Measurements from ENCODE around the gene KCNIP4.

Gene KCNIP4

DNA sequence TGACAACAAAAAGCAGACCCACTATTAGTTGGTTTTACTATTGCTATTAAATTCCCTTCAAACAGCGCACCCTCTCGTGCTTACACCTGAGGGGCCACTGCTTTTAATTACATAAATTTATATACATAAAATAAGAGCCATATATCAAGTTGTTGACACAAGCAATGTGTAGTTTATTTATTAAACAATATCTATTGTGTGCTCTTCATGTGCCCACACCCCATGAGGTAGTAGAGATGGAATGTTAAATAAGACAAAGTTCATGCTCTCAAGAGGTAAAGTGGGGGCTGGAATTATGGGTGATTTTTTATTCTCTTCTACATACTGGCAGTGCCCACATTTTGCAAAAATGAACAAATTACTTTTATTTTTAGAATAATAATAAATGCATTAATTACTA is 47.3 kb downstream of the KCNIP4 start:
- DNase-seq (ENCODE audit: low spot score) = no peak

DNA sequence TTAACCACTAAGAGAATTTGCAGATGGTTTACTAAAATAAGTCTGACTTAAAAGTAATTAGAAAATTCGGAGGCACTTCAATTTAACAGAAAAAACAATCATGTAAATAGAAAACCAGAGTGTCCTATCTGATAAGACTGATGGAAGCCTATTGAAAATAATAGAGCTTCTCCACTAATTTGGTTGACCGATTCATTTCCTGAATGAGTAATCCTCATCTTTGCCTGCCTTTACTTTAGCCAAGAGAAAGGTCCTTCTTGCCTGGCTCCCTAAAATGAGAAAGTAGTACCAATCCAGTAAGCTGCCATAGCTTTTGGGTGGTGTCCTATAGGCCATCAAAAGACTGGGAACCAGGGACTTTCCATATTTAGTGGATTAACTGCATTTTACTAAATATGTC is 48.4 kb downstream of the KCNIP4 start:
- DNase-seq (ENCODE audit: low spot score) = no peak

DNA sequence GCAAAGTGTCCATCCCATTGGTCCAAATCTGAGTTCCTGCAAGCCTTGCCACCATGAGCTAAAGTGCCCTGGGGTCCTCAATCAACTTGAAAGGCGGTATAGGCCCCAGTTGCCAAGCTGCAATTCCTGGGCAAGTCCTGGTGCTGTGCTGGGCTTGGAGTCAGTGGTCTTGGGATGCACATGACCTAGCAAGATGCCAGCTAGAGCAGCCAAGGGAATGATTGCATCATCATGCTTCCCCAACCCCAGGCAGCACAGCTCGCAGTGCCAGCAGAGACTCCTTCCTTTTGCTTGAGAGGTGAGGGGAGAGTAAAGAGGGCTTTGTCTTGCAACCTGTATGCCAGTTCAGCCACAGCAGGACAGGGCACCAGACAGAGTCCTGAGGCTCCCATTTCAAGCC is 50.5 kb downstream of the KCNIP4 start:
- DNase-seq (ENCODE audit: low spot score) = no peak

DNA sequence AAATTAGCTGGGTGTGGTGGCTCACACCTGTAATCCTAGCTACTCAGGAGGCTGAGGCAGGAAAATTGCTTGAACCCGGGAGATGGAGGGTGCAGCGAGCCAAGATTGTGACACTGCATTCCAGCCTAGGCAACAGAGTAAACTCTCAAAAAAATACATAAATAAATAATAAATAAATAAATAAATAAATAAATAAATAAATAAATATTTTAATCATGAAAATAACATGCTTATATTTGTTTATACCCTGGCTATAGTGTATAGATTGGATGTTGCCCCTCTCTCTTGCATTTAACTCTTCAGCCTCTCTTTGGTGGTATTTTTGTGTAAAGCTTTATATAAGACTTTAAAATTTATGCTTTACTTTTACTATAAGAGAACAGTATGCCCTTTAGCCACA is 51.8 kb downstream of the KCNIP4 start:
- DNase-seq (ENCODE audit: low spot score) = no peak

DNA sequence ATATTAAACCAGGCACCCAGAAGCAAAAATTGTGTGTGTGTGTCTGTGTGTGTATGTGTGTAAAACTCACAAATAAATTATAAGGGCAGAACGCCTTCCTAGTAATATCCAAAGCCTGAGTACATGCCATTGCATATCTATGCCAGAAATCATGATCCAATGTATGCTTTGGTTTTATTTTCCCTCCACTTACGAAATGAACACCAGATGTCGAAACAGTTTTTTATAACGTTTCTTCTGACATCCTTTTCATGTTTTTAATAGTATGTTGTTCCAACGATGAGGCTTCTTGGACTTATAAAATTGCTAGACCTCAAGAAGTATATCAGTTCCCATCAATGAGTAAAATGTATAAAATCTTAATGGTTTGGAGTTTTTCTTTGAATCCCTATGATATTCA is 55.4 kb downstream of the KCNIP4 start:
- no peak for DNase-seq (ENCODE audit: low spot score)

DNA sequence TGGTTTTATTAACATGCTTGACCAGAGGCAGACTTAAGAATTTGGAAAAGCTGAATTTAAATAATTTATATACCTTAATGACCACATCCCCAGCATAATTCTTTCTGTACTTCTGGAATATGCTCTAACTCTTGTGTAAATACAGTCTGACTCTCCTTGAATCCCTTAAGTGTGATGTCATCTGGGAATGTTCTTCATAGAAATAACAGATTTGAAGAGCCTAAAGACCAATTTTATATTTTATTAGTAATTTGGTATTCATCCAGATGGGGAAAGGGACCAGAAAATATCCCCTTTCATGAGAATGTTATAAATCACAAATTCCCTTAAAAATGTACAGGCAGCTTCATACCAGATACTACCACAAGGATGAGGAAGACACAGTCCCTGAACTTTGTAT is 58.3 kb downstream of the KCNIP4 start:
- no peak for DNase-seq (ENCODE audit: low spot score)

DNA sequence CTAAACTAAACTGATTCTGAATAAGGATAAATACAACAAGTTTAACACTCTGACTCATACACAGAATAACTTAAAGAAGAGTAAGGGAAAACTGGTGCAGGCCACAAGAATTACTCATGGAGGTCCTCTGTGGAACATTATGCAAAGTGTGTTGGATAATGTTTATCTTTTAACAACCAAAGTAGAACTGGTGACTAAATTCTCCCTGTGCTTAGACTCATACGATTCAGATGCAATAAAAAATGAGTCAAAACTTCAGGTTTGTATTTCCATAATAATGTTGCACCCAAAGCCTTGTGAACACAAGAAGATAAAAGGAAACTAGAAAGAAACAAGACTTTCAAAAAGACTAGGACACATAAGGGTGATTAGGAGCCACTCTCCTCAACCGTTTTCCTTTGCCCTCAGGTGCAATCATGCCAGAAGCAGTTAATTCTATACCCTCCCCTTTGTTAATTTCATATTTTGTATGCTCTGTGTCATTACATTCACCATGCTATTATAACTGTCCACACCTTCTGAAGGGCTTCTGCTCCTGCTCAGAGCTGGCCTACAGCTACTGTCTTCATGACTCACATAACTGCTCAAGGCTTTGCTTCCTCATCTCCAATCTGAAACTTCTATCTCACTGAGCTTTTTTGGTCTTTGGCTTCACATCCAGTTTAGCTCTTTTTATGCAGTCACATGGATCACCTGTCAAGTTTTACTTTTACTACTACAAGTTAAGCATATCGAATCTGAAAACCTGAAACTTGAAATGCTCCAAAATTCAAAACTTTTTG is 60.2 kb downstream of the KCNIP4 start:
- no peak for DNase-seq (ENCODE audit: low spot score)

DNA sequence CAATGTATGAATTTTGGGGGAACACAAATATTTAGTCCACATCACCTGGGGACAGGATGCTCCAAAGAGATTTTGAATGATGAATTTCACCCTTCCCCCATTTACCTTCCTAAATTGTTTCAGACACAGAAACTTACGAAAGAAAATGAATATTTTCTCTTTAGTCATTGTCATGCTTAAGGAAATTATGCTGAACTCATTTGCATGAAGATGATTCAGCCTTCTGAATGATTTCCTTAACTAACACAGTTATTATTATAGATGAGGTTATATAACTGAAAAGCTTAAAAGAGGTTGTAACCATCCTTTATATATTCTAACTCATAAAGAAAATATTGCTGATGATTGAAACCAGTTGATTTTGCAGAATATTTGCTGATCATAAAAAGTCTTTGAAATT is 61.1 kb downstream of the KCNIP4 start:
- no peak for DNase-seq (ENCODE audit: low spot score)

DNA sequence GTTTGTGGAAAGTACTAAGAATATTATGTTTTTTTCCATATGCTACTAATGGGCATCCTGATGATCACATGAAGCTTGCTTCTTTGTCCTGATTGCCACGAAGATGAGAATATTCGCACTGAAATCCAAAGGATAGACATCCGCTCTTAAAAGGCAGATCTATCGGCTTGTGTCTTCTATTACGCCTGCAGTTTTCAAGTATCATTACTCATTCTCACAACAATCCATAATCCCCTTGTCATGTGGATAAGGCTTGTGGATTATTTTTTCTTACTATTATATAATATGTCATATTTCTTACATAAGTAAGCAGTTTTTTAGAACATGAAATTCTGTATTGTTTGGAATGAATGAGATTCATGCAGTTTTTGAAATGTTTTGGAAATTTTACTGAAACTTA is 62.8 kb downstream of the KCNIP4 start:
- no peak for DNase-seq (ENCODE audit: low spot score)

DNA sequence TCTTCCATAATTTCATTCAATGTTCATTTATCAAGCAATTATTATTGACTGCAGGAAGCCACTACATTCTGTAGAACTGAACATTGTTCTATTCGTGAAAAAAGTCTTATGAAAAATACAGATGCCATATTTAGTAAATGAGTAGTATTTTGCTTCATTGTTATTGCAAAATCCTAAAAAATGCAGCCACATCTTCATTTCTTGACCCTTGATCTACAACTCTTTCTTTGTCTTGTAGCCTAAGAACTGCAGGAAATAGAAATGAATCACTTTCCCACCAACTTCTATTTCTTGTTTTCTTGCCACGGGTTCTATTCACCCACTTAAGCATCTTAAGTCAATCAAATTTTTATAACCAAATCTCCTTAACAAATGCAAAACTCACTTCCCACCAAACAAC is 63.3 kb downstream of the KCNIP4 start:
- DNase-seq (ENCODE audit: low spot score) = no peak

DNA sequence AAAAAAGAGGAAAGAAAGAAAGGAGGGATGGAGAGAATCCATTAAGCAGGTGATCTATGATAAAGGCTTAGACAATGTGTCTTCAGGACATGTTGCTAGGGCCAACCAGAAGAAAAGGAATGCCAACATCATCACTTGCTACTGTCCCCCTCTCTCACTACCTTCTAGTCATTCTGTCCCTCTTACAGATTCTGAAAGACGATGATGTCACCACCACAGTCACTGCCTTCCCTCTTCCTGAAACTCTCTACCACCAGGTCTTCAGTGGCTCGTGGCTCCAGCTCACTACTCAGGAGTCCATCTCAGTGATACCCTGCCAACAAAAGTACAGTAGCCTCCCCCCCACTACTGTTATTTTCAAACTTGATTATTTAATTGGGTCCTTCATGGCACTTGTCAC is 64.0 kb downstream of the KCNIP4 start:
- DNase-seq (ENCODE audit: low spot score) = no peak

DNA sequence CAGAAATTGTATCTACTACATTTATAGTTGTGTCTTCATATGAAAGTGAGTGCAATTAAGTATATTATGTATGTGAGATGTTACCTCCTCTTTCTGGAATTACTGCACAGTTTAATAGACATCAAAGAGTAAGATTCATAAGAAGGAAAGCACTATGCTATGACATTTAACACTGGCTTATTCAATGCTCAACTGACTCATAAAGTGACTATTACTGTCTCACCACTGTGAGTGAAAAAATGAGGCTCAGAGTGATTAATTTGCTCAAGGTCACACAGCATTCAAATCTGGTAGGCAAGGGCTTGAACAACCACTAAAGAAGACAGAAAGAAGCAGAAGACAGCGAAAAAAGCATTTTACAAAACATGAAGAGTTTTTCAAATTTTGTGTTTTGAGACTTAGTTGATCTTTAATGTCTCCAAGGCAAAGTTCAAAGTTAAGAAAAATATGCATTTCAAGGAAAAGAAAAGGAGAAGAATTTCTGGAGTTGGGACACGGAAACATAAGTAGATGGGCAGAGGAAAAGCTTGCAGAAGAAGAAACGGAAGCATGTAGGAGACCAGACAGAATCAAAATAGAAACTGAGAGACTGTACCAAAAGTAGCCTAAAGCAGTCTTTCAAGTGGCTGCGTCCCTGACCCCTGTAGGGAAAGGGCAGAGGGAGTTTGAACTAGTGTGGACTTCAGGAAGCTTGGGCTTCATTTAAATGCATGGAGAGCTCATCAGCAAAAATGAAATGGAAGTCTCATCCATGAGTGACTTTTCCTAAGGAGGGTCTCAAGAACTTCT is 66.3 kb downstream of the KCNIP4 start:
- DNase-seq (ENCODE audit: low spot score) = no peak

DNA sequence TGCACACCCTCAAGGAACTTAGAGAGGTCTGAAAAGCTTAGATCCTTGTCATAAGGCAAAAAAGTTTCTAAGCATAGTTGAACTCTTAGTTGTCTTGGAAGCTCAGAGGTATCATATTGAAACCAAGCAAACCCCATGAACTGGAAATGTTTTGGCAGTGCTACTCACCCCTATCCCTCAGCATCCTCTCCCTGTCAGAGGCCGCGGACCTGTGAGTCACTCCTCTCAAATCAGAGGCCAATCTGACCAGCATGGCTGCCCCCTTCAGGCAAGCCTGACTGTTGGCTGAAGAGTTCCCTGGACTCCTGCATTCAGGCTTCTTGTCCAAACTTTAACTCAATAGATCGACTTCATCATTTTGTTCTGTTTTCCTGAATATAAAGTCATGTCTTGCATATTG is 69.4 kb downstream of the KCNIP4 start:
- no peak for DNase-seq (ENCODE audit: low spot score)

DNA sequence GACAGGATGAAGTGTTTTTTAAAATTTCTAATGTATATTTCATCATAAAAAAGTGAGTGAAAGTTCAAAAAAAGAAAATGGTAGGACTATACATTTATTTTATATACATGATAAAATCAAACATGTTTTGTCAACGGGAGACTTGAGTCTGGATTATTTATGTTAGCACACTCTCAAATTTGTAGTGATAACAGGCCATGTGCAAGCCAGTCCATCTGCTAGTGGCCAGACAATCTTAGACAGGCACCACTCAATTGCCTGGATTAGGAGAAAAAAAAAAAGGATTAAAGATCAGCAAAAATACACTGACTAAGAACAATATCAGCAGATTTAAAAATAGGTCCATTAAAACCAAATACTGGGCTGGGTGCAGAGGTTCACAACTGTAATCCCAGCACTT is 71.9 kb downstream of the KCNIP4 start:
- no peak for DNase-seq (ENCODE audit: low spot score)

DNA sequence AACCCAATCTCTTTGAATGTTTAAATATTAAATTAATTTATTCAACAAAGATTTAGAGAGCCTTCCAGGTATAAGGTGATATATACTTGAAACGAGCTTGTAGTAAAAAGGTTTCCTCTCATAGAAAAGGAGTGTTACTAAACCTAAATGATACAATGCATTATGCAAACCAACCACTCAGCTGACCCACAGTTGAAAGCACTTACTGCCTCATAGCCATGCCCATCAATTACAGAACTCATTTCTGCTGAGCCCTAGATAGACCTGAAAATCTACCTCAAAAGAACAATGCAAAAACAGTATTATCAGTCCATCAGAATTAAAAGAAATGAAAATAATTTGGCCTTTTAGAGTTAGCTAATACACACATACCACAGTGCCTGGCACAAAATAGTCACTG is 75.4 kb downstream of the KCNIP4 start:
- DNase-seq (ENCODE audit: low spot score) = no peak

DNA sequence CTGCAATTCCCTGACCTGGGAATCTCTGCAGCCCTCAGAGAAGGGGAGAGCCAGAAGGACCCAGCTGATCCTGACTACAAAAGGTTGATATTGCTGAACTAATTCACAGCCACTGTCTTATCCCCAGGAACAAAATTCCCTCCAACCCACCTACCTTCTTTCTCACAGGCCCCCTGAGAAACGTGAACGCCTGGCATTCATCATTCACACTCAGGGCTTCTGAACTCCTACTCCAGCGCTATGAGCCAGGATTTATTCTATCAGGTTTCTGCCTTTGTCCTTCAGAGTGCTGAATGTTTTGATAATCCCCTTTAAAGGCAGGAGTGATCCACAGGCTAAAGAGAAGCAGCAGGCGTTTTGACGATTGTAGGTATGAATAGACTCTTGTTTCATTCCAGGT is 76.5 kb downstream of the KCNIP4 start:
- DNase-seq (ENCODE audit: low spot score) = no peak

DNA sequence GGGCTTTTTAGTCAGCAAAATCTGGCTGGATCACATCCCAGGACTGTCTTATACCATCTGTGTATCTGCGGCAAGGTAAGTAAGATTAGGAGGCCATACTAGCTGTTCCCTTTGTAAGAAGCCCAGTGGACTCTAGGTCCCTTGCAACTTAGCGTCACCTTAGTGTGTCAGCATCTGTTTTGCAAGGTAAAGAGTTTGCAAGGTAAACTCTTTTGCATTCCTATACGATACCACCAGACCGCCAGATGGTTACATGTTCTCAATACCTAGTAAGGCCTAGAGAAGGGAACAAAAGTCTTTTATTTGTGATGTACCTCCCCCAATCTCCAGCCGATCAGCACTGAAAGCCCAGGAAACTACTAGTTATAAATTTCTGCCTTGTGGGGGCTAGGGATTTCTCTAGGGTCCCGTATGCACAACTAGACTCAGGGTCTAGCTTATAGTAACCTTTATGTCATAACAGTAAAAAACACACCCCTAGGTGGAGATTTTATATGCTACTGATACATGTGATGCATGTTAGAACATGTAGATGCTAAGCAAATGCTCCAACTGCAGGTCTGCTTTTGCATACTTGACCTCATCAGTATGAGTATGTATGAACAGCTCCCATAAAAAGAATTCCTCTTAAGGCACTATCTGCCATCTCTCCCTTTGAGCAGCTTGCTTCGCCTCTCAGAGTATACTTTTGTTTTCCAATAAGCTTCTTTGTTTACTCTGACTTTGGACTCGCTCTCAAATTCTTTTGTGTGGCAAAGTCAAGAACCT is 78.4 kb downstream of the KCNIP4 start:
- DNase-seq (ENCODE audit: low spot score) = no peak

DNA sequence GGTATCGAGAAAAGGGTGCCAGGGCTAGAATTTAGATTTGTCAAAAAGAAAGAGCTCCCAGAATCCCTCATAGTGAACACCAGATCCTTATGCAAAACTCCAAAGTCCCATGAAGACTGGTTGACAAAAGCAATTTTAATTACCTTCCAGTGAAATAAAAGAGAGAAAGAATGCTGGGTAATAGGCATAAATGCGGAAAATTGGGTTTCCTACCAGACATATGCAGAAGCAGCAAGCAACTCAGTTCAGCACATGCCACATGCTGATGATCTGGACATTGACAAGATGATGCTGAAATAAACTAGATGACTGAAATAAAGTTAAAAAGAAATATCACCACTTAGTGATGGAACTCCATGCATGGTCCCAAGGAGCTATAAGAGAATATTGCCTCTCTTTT is 83.9 kb downstream of the KCNIP4 start:
- DNase-seq (ENCODE audit: low spot score) = no peak

DNA sequence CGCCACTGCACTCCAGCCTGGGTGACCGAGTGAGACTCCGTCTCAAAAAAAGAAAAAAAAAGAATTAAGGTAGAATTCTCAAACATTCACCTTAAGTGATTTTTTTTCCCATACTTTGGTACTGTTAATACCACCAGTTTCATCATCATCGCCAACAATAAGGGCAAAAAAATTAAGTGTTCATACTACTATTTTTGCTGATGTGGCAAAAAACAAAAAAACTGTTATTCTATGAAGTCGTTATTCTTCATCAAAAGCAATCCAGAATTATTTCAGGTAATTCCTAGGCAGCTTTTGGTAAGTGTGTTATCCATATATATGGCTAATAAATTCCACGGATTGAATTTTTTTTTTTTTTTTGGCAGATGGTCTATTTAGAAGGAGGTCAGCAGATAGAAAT is 85.7 kb downstream of the KCNIP4 start:
- DNase-seq (ENCODE audit: low spot score) = no peak

DNA sequence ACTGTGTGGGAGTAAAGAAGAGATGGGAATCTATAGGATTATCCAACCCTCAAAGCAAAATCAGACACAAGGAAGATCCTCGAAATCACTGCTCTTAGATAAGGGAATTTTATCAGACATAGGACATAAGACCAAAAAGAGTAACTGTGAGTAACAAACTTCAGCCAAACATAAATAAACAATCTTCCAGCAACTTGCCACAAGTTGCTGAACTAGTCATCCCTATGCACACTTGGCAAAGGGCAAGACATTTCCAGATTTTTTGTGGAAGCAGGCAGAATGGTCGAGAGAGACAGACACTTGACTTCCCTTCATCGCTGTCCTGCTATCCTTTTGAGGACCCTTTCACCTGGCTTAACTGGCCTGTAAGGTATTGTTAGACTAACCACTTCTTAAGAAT is 89.6 kb downstream of the KCNIP4 start:
- DNase-seq (ENCODE audit: low spot score) = no peak

DNA sequence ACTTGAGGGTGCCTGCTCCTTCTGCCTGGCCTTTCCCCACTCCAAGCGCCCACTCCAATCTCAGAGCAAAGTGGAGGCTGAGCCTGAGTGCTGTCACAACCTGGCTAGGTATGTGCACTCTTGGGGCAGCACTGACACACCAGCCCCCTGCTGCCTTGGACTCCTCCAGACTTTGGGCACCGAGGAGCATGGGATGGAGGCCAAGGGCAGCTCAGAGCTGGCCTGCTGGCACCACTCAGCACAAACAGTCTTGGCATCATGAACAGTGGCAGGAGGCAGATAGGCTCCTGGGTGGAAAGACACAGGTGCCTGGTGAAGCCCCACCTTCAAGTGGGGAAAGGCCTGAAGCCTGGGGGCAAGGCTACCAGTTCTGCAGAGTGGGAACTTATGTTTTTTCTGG is 91.8 kb downstream of the KCNIP4 start:
- no peak for DNase-seq (ENCODE audit: low spot score)

DNA sequence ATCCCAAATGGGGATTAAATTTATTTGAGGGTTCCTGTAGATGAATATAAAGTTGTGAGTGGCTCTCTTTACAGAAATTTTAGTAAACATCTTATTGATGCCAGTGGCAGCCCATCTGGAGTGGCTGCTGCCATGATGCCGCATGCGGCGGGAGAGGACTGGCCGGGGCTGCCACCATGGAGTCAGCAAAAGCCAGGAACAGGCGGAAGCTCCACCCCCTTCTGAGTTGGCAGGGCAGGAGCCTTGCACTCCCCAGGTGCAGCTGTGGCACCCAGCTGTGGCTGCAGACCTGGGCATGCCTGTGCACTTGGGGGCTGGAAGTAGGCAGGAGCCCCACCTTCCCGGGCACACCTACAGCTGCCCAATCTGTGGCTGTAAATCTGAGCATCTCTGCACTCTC is 92.3 kb downstream of the KCNIP4 start:
- no peak for DNase-seq (ENCODE audit: low spot score)

DNA sequence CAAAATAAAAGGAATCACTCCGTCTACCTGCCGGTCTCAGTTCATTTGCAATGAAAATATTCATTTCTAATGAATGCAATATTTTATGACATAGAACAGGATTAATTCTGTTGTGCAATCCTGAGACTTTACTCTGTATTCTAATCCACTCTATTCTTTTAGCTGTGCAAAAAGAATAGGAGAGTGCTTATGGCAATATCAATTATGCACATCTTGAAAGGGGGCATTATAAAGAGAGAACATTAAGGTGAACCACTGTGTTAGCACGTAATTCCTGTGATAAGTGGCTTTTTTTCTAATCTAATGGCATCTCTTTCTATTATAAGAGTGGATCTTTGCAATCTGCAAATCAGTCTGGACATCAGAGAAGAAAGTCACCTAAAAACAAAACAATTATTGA is 99.5 kb downstream of the KCNIP4 start:
- DNase-seq (ENCODE audit: low spot score) = no peak

Measured in CD4-positive, alpha-beta T cell treated with Interleukin-6 at 100 ng/mL for 8 hours (primary cell).